Naive thymus-derived CD4-positive, alpha-beta T cell (primary cell): Measurements from ENCODE around the gene EIF2S1. TPM values are rescaled to one million over a fixed set of nuclear protein-coding genes. Genes with fewer than 3 reads are reported as not detected.
A peak's percentile ranks its signal among the peaks of the same experiment; 100 is the strongest.

ENCODE experiments used
- ATAC-seq: fragments of 150-1000 bp; cut with Tn5 transposase; 2 replicates; pipeline ENCODE4 v1.10.0; 2021; ENCODE audit warnings: mild to moderate bottlenecking, moderate library complexity
- CTCF ChIA-PET: fragments of 350-600 bp; sonication (Branson Sonifier 250); formaldehyde crosslinking; loops from one replicate; lab custom pipeline; 2021; ENCODE audit warnings: antibody characterized with exemption; lab: Charles Lee
- POLR2A ChIA-PET: fragments of 350-600 bp; sonication (Branson Sonifier 250); formaldehyde crosslinking; loops from one replicate; lab custom pipeline; 2021; ENCODE audit warnings: antibody characterized with exemption, inconsistent platforms; lab: Charles Lee
- DNase-seq, 9 donors: peaks; one replicate each; pipeline versions ENCODE4 v3.0.0 to v3.0.0-alpha.2; 2020 to 2022; ENCODE audit warnings: mixed read lengths in 1 of 9
- H3K27ac ChIP-seq: one replicate; pipeline ENCODE4 v1.7.0; 2013; ENCODE audit warnings: mild to moderate bottlenecking, low read depth, low read length, moderate library complexity
- H3K27me3 ChIP-seq, 2 donors: one replicate each; pipeline ENCODE4 v1.7.0; 2013; ENCODE audit warnings: low read length in 2 of 2, mild to moderate bottlenecking in 2 of 2, moderate library complexity in 2 of 2; ENCODE audit not compliant: control insufficient read depth in 2 of 2, insufficient read depth in 2 of 2
- H3K36me3 ChIP-seq, 3 experiments: 1 replicate in 2 of 3; 2 replicates in 1 of 3; pipeline ENCODE4 v1.7.0; 2013; ENCODE audit warnings: low read length in 3 of 3, mild to moderate bottlenecking in 3 of 3, moderate library complexity in 1 of 3; ENCODE audit not compliant: insufficient read depth in 3 of 3, control insufficient read depth in 2 of 3
- H3K4me1 ChIP-seq, 2 donors: one replicate each; pipeline ENCODE4 v1.7.0; 2013; ENCODE audit warnings: low read length in 2 of 2, mild to moderate bottlenecking in 2 of 2, moderate library complexity in 1 of 2; ENCODE audit not compliant: control insufficient read depth in 2 of 2, insufficient read depth in 2 of 2
- H3K4me3 ChIP-seq: 2 replicates; pipeline ENCODE4 v1.7.0; 2013; ENCODE audit warnings: mild to moderate bottlenecking, low read length
- H3K9me3 ChIP-seq, 3 experiments: 1 replicate in 2 of 3; 2 replicates in 1 of 3; pipeline ENCODE4 v1.7.0; 2013; ENCODE audit warnings: low read length in 3 of 3; ENCODE audit not compliant: control insufficient read depth in 2 of 3
- H3K27ac Mint-ChIP-seq, 9 donors: one replicate each; pipeline ENCODE4 v1.8.0; 2020 to 2022; ENCODE audit warnings: mixed read lengths in 9 of 9, mild to moderate bottlenecking in 8 of 9, moderate library complexity in 5 of 9, inconsistent platforms in 2 of 9
- H3K27me3 Mint-ChIP-seq, 5 donors: one replicate each; pipeline ENCODE4 v1.8.0; 2021 to 2022; ENCODE audit warnings: mixed read lengths in 5 of 5, mild to moderate bottlenecking in 1 of 5
- H3K36me3 Mint-ChIP-seq, 5 donors: one replicate each; pipeline ENCODE4 v1.8.0; 2020 to 2022; ENCODE audit warnings: mixed read lengths in 5 of 5, mild to moderate bottlenecking in 3 of 5, inconsistent platforms in 1 of 5
- H3K4me1 Mint-ChIP-seq, 7 donors: one replicate each; pipeline ENCODE4 v1.8.0; 2020 to 2022; ENCODE audit warnings: mixed read lengths in 7 of 7, mild to moderate bottlenecking in 3 of 7, inconsistent platforms in 1 of 7
- H3K4me3 Mint-ChIP-seq, 10 donors: one replicate each; pipeline ENCODE4 v1.8.0; 2020 to 2022; ENCODE audit warnings: mild to moderate bottlenecking in 10 of 10, mixed read lengths in 10 of 10, moderate library complexity in 6 of 10, inconsistent platforms in 2 of 10
- H3K9me3 Mint-ChIP-seq, 11 donors: one replicate each; pipeline ENCODE4 v1.8.0; 2020 to 2022; ENCODE audit warnings: mixed read lengths in 11 of 11, mild to moderate bottlenecking in 4 of 11, inconsistent platforms in 1 of 11, moderate library complexity in 1 of 11
- intact Hi-C, 2 donors: fragments of 100-400 bp; cut with micrococcal nuclease; formaldehyde crosslinking; loops; one replicate each; pipeline ENCODE4 v1.15.1; 2023
- polyA plus RNA-seq, 2 donors: library from polyadenylated mRNA; unstranded; fragments of 300-500 nt; fragmentation: Illumina TruSeq; gene quantifications; one replicate each; pipeline ENCODE4 v1.2.3, GENCODE V29; 2021
- total RNA-seq, 6 experiments: library from RNA in 5 of 6; stranded (reverse) in 5 of 6; gene quantifications; 1 replicate in 5 of 6; 2 replicates in 1 of 6; pipeline ENCODE4 v1.2.3 and lab custom pipeline; 2021 to 2026

EIF2S1 gene
- total and polyA plus RNA-seq, 7 experiments from 2014 or later: 41.4 to 115 (median 57.6) TPM

DNA sequence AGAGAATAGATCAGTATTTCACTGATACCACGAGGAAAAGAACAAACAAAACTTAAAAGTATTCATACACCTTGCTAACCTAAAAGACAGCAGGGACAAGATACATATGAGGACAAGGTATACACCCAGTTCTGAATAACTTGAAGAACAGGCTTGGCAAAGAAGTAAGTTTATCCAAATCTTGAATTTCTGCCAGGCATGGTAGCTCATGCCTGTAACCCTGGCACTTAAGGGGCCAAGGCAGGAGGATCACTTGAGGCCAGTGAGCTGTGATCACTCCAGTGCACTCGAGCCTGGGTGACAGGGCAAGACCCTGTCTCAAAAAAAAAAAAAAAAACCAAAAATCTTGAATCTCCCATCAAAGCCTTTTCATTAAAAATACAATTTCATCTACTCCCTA lies 25.0 kb downstream of the EIF2S1 start:
- peaks cover 0 to 2% (median 0%) of the 10 kb centered on the region in 7 donors for H3K4me1 Mint-ChIP-seq
- H3K27me3 Mint-ChIP-seq: no peaks in the 10 kb centered on the region
- no peak for DNase-seq
- H3K27me3 ChIP-seq: no peaks in the 10 kb centered on the region
- no peaks in the 10 kb centered on the region for H3K9me3 ChIP-seq
- H3K4me1 ChIP-seq: no peaks in the 10 kb centered on the region
- intact Hi-C loops: no loop called here
- H3K27ac Mint-ChIP-seq: peak overlapping the region in 2 of 9 donors; percentile 25 to 44
- ChIA-PET CTCF (no interaction called here), POLR2A (interaction anchor here (0.6 kb wide), 1 partner anchor 877 kb away, joined by 4 read pairs; no protein-coding TSS in a partner anchor)
- H3K36me3 ChIP-seq: peaks cover 24 to 59% (median 39%) of the 10 kb centered on the region in 3 experiments
- ATAC-seq: no peak
- H3K36me3 Mint-ChIP-seq: peaks cover 5 to 47% (median 35%) of the 10 kb centered on the region in 5 donors
- H3K9me3 Mint-ChIP-seq: no peaks in the 10 kb centered on the region
- H3K27ac ChIP-seq: no peak overlapping the region
- no peak overlapping the region for H3K4me3 ChIP-seq
- H3K4me3 Mint-ChIP-seq: no peak overlapping the region

DNA sequence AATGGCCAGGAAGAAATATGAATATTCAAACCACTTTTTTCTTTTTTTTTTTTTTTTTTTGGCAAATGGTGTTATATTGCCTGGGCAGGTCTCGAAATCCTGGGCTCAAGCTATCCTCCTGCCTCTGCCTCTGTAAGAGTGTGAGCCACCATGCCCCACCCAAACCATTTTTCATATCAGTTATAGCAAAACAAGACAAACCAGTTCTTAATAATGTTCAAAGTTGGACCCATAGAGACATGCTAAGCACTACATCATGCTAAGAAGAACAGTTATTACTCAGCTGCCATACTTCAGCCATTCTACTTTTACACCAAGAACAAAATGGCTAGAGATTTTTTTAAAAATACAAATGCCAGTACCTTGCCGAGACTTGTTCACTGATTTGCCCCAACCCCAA lies 25.5 kb downstream of the EIF2S1 start:
- Histone ChIP-seq H3K27ac (no peak overlapping the region), H3K4me1 (no peaks in the 10 kb centered on the region), H3K4me3 (no peak overlapping the region), H3K27me3 (no peaks in the 10 kb centered on the region), H3K9me3 (no peaks in the 10 kb centered on the region), H3K36me3 (peaks cover 20 to 55% (median 34%) of the 10 kb centered on the region in 3 experiments)
- DNase-seq: no peak
- POLR2A ChIA-PET: interaction anchor here (0.6 kb wide), 1 partner anchor 878 kb away, joined by 4 read pairs; no protein-coding TSS in a partner anchor
- peaks cover 5 to 46% (median 35%) of the 10 kb centered on the region in 5 donors for H3K36me3 Mint-ChIP-seq
- H3K4me3 Mint-ChIP-seq: no peak overlapping the region
- no peaks in the 10 kb centered on the region for H3K27me3 Mint-ChIP-seq
- CTCF ChIA-PET: no interaction called here
- intact Hi-C loops: no loop called here
- H3K9me3 Mint-ChIP-seq: no peaks in the 10 kb centered on the region
- no peak for ATAC-seq
- peaks cover 0 to 6% (median under 1%) of the 10 kb centered on the region in 7 donors for H3K4me1 Mint-ChIP-seq
- H3K27ac Mint-ChIP-seq: peak overlapping the region in 3 of 9 donors; percentile 25 to 66 (median 44)

GRCh38 chr14:67387195-67387594 lies 27.1 kb downstream of the EIF2S1 start:
- ChIA-PET CTCF (interaction anchor here (0.7 kb wide), 1 partner anchor 28 kb away, joined by 6 read pairs; the partner anchor contains the start of gene ATP6V1D), POLR2A (interaction anchor here (0.6 to 0.7 kb wide), 2 partner anchors 62 to 734 kb away, joined by 3 to 5 read pairs; no protein-coding TSS in a partner anchor)
- H3K27ac ChIP-seq: no peak overlapping the region

GRCh38 chr14:67389275-67389674 lies 29.1 kb downstream of the EIF2S1 start:
- H3K27me3 Mint-ChIP-seq: no peaks in the 10 kb centered on the region
- Histone ChIP-seq H3K27me3 (no peaks in the 10 kb centered on the region), H3K27ac (no peak overlapping the region), H3K4me1 (no peaks in the 10 kb centered on the region), H3K4me3 (no peak overlapping the region), H3K36me3 (peaks cover 0 to 20% (median 8%) of the 10 kb centered on the region in 3 experiments), H3K9me3 (no peaks in the 10 kb centered on the region)
- CTCF ChIA-PET: no interaction called here
- peaks cover 0 to 33% (median 14%) of the 10 kb centered on the region in 5 donors for H3K36me3 Mint-ChIP-seq
- no peaks in the 10 kb centered on the region for H3K9me3 Mint-ChIP-seq
- DNase-seq (no peak), ATAC-seq (no peak)
- no peak overlapping the region for H3K4me3 Mint-ChIP-seq
- intact Hi-C loops: no loop called here
- H3K4me1 Mint-ChIP-seq: peaks cover 0 to 23% (median 17%) of the 10 kb centered on the region in 7 donors
- H3K27ac Mint-ChIP-seq: peak overlapping the region in 2 of 9 donors; percentile 65 to 66
- POLR2A ChIA-PET: no interaction called here

More at GRCh38 chr14:67387195-67387594, 27.1 kb downstream of the EIF2S1 start:
- H3K4me1 Mint-ChIP-seq: peaks cover 0 to 22% (median 15%) of the 10 kb centered on the region in 7 donors
- H3K9me3 Mint-ChIP-seq: no peaks in the 10 kb centered on the region
- no peak overlapping the region for H3K4me3 ChIP-seq
- H3K36me3 Mint-ChIP-seq: peaks cover 0 to 40% (median 23%) of the 10 kb centered on the region in 5 donors
- no peaks in the 10 kb centered on the region for H3K27me3 ChIP-seq
- peak overlapping the region in 1 of 9 donors; percentile 41 for H3K27ac Mint-ChIP-seq
- no peaks in the 10 kb centered on the region for H3K27me3 Mint-ChIP-seq
- H3K36me3 ChIP-seq: peaks cover 9 to 41% (median 19%) of the 10 kb centered on the region in 3 experiments
- ATAC-seq: no peak
- no peaks in the 10 kb centered on the region for H3K4me1 ChIP-seq
- no peaks in the 10 kb centered on the region for H3K9me3 ChIP-seq
- DNase-seq: no peak
- intact Hi-C loops: no loop called here
- H3K4me3 Mint-ChIP-seq: no peak overlapping the region

DNA sequence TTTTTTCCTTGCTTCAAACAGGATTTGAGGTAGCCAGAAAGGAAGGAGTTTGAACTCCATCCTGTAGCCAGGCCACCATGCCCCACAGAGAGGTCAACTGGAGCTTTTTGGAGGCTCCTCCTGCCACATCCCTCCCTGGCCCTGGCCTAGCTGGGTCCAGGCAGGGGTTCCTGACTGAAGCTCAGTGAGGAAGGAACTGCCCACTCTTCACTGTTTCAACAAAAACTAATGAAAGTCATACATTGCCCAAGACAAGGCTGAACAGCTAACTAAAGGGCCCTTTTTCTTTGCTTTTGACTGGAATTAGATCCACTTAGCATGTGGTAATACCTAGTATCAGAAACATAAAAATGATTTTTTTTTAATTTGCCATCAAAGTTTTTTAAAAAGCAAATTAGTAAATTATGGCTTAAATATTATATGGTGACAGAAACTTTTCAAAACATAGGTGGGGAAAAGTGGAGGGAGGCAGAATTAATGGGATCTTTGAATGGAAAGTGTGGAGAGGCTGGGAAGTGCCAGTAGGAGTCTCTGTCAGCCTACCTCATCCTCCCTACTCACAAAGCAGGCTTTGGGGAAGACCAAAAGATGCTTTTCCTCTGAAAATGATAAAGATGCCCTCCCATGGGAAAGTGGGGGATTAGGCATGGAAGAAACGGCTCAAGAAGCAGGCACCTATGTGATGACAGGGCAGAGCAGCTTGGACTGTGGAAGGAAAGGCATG lies 29.8 kb downstream of the EIF2S1 start:
- Mint-ChIP-seq H3K4me3 (no peak overlapping the region), H3K36me3 (peaks cover 0 to 27% (median 13%) of the 10 kb centered on the region in 5 donors), H3K27me3 (no peaks in the 10 kb centered on the region), H3K9me3 (no peaks in the 10 kb centered on the region), H3K27ac (peak overlapping the region in 1 of 9 donors; percentile 6), H3K4me1 (peaks cover 0 to 23% (median 17%) of the 10 kb centered on the region in 7 donors)
- CTCF ChIA-PET: no interaction called here
- no peaks in the 10 kb centered on the region for H3K27me3 ChIP-seq
- no peaks in the 10 kb centered on the region for H3K4me1 ChIP-seq
- no peaks in the 10 kb centered on the region for H3K9me3 ChIP-seq
- H3K4me3 ChIP-seq: no peak overlapping the region
- ATAC-seq (no peak), DNase-seq (no peak)
- intact Hi-C loops: no loop called here
- POLR2A ChIA-PET: no interaction called here
- no peak overlapping the region for H3K27ac ChIP-seq
- H3K36me3 ChIP-seq: peaks cover 0 to 13% (median 1%) of the 10 kb centered on the region in 3 experiments

- no peak overlapping the region for H3K27ac ChIP-seq
- Mint-ChIP-seq H3K4me1 (peaks cover 0 to 23% (median 17%) of the 10 kb centered on the region in 7 donors), H3K27ac (peak overlapping the region in 2 of 9 donors; percentile 46 to 63), H3K27me3 (no peaks in the 10 kb centered on the region), H3K4me3 (peak overlapping the region in 4 of 10 donors; percentile 24 to 62 (median 37)), H3K9me3 (no peaks in the 10 kb centered on the region), H3K36me3 (peaks cover 0 to 19% (median 9%) of the 10 kb centered on the region in 5 donors)
- CTCF ChIA-PET: interaction anchor here (0.9 kb wide), 1 partner anchor 8 kb away, joined by 3 read pairs; no protein-coding TSS in a partner anchor
- H3K27me3 ChIP-seq: no peaks in the 10 kb centered on the region
- POLR2A ChIA-PET: no interaction called here
- no peaks in the 10 kb centered on the region for H3K9me3 ChIP-seq
- H3K4me3 ChIP-seq: no peak overlapping the region
- DNase-seq (peak in 5 of 9 donors; percentile 4 to 21 (median 8)), ATAC-seq (peak; percentile 36)
- intact Hi-C loops: no loop called here
- no peaks in the 10 kb centered on the region for H3K4me1 ChIP-seq
- H3K36me3 ChIP-seq: peaks cover 0 to under 1% (median 0%) of the 10 kb centered on the region in 3 experiments
Observed at GRCh38 chr14:67391268-67391667, 31.1 kb downstream of the EIF2S1 start.
